ENCODE measurements around the gene MYLK.

MYLK gene

DNA sequence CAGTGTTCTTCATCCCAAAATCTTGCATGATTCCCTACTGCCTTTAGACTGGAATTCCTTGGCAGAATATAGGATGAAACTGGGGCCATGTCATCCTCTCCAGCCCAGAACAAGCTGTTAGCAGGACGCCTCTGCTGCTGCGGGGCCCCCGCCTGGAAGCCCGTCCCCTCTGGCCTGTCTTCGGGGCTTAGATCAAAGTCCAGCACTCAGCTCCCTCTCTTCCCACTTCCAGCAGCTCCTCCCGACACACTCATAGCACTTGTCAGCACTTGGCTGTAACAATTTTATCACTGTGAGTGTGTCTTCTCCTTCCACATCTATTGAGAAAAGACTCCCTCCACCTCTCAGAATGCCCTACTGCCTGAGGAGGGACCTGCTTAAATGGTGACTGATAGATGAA lies 187.3 kb downstream of the MYLK start:
- no peak for TF ChIP-seq EZH2 (IDR thresholded peaks at IDR 0.05; ENCODE audit: borderline replicate concordance, low read length)
- TF ChIP-seq, protein P1, sequence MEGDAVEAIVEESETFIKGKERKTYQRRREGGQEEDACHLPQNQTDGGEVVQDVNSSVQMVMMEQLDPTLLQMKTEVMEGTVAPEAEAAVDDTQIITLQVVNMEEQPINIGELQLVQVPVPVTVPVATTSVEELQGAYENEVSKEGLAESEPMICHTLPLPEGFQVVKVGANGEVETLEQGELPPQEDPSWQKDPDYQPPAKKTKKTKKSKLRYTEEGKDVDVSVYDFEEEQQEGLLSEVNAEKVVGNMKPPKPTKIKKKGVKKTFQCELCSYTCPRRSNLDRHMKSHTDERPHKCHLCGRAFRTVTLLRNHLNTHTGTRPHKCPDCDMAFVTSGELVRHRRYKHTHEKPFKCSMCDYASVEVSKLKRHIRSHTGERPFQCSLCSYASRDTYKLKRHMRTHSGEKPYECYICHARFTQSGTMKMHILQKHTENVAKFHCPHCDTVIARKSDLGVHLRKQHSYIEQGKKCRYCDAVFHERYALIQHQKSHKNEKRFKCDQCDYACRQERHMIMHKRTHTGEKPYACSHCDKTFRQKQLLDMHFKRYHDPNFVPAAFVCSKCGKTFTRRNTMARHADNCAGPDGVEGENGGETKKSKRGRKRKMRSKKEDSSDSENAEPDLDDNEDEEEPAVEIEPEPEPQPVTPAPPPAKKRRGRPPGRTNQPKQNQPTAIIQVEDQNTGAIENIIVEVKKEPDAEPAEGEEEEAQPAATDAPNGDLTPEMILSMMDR (IDR thresholded peaks at IDR 0.05; ENCODE audit: low read length), result no peak
- H3K9me3 ChIP-seq (ENCODE audit: low read length), result no peaks in the 10 kb centered on the region
- H3K36me3 ChIP-seq (ENCODE audit: insufficient read depth, low read length), result no peaks in the 10 kb centered on the region
- H3K79me2 ChIP-seq (ENCODE audit: insufficient read depth, low read length), result no peaks in the 10 kb centered on the region
- no peaks in the 10 kb centered on the region for H3K27me3 ChIP-seq (ENCODE audit: insufficient read depth, low read length)
- no peak overlapping the region for H3K4me2 ChIP-seq (ENCODE audit: low read length)
- H2AFZ ChIP-seq (ENCODE audit: low read length), result no peak overlapping the region
- no peaks in the 10 kb centered on the region for H3K4me1 ChIP-seq (ENCODE audit: insufficient read depth, low read length, severe bottlenecking)
- H3K9ac ChIP-seq (ENCODE audit: low read length), result no peak overlapping the region
- H3F3A ChIP-seq (ENCODE audit: insufficient read depth, low read length), result no peaks in the 10 kb centered on the region
- no peak overlapping the region for H3K27ac ChIP-seq (ENCODE audit: low read depth, low read length, poor library complexity, severe bottlenecking)
- no peak overlapping the region for H3K4me3 ChIP-seq (ENCODE audit: low read depth, low read length, poor library complexity, severe bottlenecking)
- H3K9me2 ChIP-seq (ENCODE audit: low read depth, low read length), result no peaks in the 10 kb centered on the region
- no peaks in the 10 kb centered on the region for H4K20me1 ChIP-seq (ENCODE audit: insufficient read depth, low read length)

DNA sequence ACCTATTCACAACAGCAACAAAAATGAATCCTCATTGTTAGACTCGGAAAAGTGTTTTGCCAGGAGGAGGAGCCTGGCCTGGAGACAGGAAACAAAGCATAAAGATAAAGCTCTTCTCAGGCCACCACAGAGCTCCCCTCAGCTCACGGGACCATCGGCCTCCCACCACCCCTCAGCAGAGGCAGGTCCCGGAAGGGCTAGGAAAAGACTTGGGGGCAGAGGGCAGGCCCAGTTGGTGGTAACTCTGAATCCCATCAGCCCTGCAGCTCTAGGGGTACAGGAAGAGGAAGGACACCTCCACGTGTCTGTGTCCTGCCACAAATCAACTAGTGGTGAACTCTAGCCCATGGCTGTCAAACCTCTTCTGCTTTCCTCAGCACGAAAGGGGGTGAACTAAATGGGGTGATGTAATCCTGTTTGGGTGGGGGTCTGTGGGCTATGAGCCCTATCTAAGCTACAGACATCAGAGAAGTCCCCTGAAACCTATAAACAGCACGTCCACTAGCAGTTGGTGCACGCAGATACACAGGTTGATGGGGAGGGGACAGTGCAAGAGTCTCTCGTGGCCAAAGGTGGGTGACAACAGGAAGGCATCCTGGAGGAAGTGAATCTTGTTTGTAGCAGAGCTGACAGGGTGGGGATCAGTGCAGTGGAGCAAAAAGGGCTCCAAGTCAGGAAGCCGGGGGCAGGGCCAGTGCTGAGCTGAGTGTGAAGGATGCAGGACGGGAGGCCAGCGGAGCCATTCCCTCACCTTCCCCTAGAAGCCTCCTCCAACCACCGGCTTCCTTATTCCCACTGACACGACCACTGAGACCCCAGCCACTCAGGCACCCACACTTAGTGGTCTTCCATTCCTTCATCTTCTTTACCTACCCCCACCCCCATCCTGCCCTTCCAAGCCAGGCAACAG lies 188.1 kb downstream of the MYLK start:
- TF ChIP-seq, protein P1 (IDR thresholded peaks at IDR 0.05; ENCODE audit: low read length), result no peak
- TF ChIP-seq EZH2 (IDR thresholded peaks at IDR 0.05; ENCODE audit: borderline replicate concordance, low read length), result no peak
- Histone ChIP-seq H4K20me1 (ENCODE audit: insufficient read depth, low read length) (no peaks in the 10 kb centered on the region), H3K4me2 (ENCODE audit: low read length) (no peak overlapping the region), H3K9me2 (ENCODE audit: low read depth, low read length) (no peaks in the 10 kb centered on the region), H3K9me3 (ENCODE audit: low read length) (no peaks in the 10 kb centered on the region), H3K79me2 (ENCODE audit: insufficient read depth, low read length) (no peaks in the 10 kb centered on the region), H3K4me1 (ENCODE audit: insufficient read depth, low read length, severe bottlenecking) (no peaks in the 10 kb centered on the region), H3K4me3 (ENCODE audit: low read depth, low read length, poor library complexity, severe bottlenecking) (no peak overlapping the region), H2AFZ (ENCODE audit: low read length) (no peak overlapping the region), H3K36me3 (ENCODE audit: insufficient read depth, low read length) (no peaks in the 10 kb centered on the region), H3K9ac (ENCODE audit: low read length) (no peak overlapping the region), H3K27ac (ENCODE audit: low read depth, low read length, poor library complexity, severe bottlenecking) (no peak overlapping the region), H3F3A (ENCODE audit: insufficient read depth, low read length) (no peaks in the 10 kb centered on the region), H3K27me3 (ENCODE audit: insufficient read depth, low read length) (no peaks in the 10 kb centered on the region)

DNA sequence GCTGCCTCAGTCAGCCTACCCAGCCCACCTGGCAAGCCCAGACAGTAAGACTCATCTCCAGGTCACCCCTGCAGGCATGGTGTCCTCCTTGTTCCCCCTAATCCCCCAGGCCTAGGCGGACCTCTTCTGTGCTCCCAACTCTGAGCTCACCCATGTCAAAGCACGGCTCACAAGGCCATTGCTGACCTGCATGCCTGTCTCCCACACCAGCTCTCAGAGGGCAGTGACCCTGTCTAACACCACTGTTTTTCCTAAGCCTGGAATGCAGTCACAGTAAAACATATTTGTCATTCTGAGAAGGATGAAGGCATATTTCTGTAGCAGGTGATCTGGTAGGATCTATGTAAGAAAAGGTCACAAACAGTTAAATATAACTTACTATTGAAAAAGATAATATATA lies 189.0 kb downstream of the MYLK start:
- Histone ChIP-seq H3F3A (ENCODE audit: insufficient read depth, low read length) (no peaks in the 10 kb centered on the region), H3K9ac (ENCODE audit: low read length) (no peak overlapping the region)

More for the DNA sequence above, 189.0 kb downstream of the MYLK start:
- Histone ChIP-seq H3K9me3 (ENCODE audit: low read length) (no peaks in the 10 kb centered on the region), H4K20me1 (ENCODE audit: insufficient read depth, low read length) (no peaks in the 10 kb centered on the region), H3K4me1 (ENCODE audit: insufficient read depth, low read length, severe bottlenecking) (no peaks in the 10 kb centered on the region), H3K27me3 (ENCODE audit: insufficient read depth, low read length) (no peaks in the 10 kb centered on the region), H3K79me2 (ENCODE audit: insufficient read depth, low read length) (no peaks in the 10 kb centered on the region), H2AFZ (ENCODE audit: low read length) (no peak overlapping the region), H3K27ac (ENCODE audit: low read depth, low read length, poor library complexity, severe bottlenecking) (no peak overlapping the region), H3K4me3 (ENCODE audit: low read depth, low read length, poor library complexity, severe bottlenecking) (no peak overlapping the region), H3K4me2 (ENCODE audit: low read length) (no peak overlapping the region), H3K36me3 (ENCODE audit: insufficient read depth, low read length) (no peaks in the 10 kb centered on the region), H3K9me2 (ENCODE audit: low read depth, low read length) (no peaks in the 10 kb centered on the region)
- no peak for TF ChIP-seq EZH2 (IDR thresholded peaks at IDR 0.05; ENCODE audit: borderline replicate concordance, low read length)
- TF ChIP-seq, protein P1 (IDR thresholded peaks at IDR 0.05; ENCODE audit: low read length), result no peak

Measured in OCI-LY1 (cell line).